ENCODE measurements around the gene FAM53A.
A peak's percentile ranks its signal among the peaks of the same experiment; 100 is the strongest.

Gene FAM53A

GRCh38 chr4:1683736-1684505 is at the start of gene FAM53A:
FAM53A (minus strand) TSS chr4:1684313; CDS start chr4:1668741, 15,572 bp downstream.
- Histone ChIP-seq H3K4me1 (ENCODE audit: control insufficient read depth, insufficient read depth, low read length) (peaks cover 7% of the 10 kb centered on the region), H3K9me3 (ENCODE audit: control insufficient read depth, insufficient read depth, low read length) (no peaks in the 10 kb centered on the region), H3K4me3 (ENCODE audit: low read length) (peak within 1 kb of the TSS; percentile 58), H3K27ac (ENCODE audit: low read length) (no peak within 1 kb of the TSS), H3K36me3 (ENCODE audit: control insufficient read depth, insufficient read depth, low read length) (no peaks in the 10 kb centered on the region), H3K27me3 (ENCODE audit: control insufficient read depth, insufficient read depth, low read length) (peaks cover 8% of the 10 kb centered on the region; the same call in 1 of the 2 replicates)
- DNase-seq (ENCODE audit: low read depth, low spot score): peak; percentile 47
- WGBS (ENCODE audit: insufficient coverage, insufficient read length): no CpG with 5 or more reads among the region's 118 CpGs

- no peaks in the 10 kb centered on the region for H3K27me3 ChIP-seq (ENCODE audit: control insufficient read depth, insufficient read depth, low read length)
- no peak for DNase-seq (ENCODE audit: low read depth, low spot score)
- H3K4me3 ChIP-seq (ENCODE audit: low read length): no peak overlapping the region
- peaks cover 68% of the 10 kb centered on the region for H3K36me3 ChIP-seq (ENCODE audit: control insufficient read depth, insufficient read depth, low read length)
- H3K4me1 ChIP-seq (ENCODE audit: control insufficient read depth, insufficient read depth, low read length): no peaks in the 10 kb centered on the region
- H3K27ac ChIP-seq (ENCODE audit: low read length): no peak overlapping the region
- WGBS (ENCODE audit: insufficient coverage, insufficient read length): no CpG with 5 or more reads among the region's 10 CpGs
- H3K9me3 ChIP-seq (ENCODE audit: control insufficient read depth, insufficient read depth, low read length): peaks cover under 1% of the 10 kb centered on the region; the same call in 1 of the 2 replicates
These were observed 48.8 kb upstream of the FAM53A start for GRCh38 chr4:1732911-1733310.

- Histone ChIP-seq H3K27me3 (ENCODE audit: control insufficient read depth, insufficient read depth, low read length) (no peaks in the 10 kb centered on the region), H3K36me3 (ENCODE audit: control insufficient read depth, insufficient read depth, low read length) (peaks cover 61% of the 10 kb centered on the region), H3K4me1 (ENCODE audit: control insufficient read depth, insufficient read depth, low read length) (no peaks in the 10 kb centered on the region), H3K4me3 (ENCODE audit: low read length) (no peak overlapping the region), H3K9me3 (ENCODE audit: control insufficient read depth, insufficient read depth, low read length) (no peaks in the 10 kb centered on the region), H3K27ac (ENCODE audit: low read length) (no peak overlapping the region)
- no CpG with 5 or more reads among the region's 10 CpGs for WGBS (ENCODE audit: insufficient coverage, insufficient read length)
- DNase-seq (ENCODE audit: low read depth, low spot score): no peak
These were observed 47.1 kb upstream of the FAM53A start for GRCh38 chr4:1731180-1731579.

- H3K9me3 ChIP-seq (ENCODE audit: control insufficient read depth, insufficient read depth, low read length): no peaks in the 10 kb centered on the region
- no CpG with 5 or more reads among the region's 16 CpGs for WGBS (ENCODE audit: insufficient coverage, insufficient read length)
- H3K36me3 ChIP-seq (ENCODE audit: control insufficient read depth, insufficient read depth, low read length): peaks cover 60% of the 10 kb centered on the region
- H3K27ac ChIP-seq (ENCODE audit: low read length): no peak overlapping the region
- H3K4me1 ChIP-seq (ENCODE audit: control insufficient read depth, insufficient read depth, low read length): no peaks in the 10 kb centered on the region
- no peak overlapping the region for H3K4me3 ChIP-seq (ENCODE audit: low read length)
- no peaks in the 10 kb centered on the region for H3K27me3 ChIP-seq (ENCODE audit: control insufficient read depth, insufficient read depth, low read length)
- DNase-seq (ENCODE audit: low read depth, low spot score): no peak
These were observed 46.5 kb upstream of the FAM53A start for GRCh38 chr4:1730532-1731135.

- H3K27me3 ChIP-seq (ENCODE audit: control insufficient read depth, insufficient read depth, low read length): no peaks in the 10 kb centered on the region
- H3K4me1 ChIP-seq (ENCODE audit: control insufficient read depth, insufficient read depth, low read length): no peaks in the 10 kb centered on the region
- DNase-seq (ENCODE audit: low read depth, low spot score): no peak
- no peaks in the 10 kb centered on the region for H3K9me3 ChIP-seq (ENCODE audit: control insufficient read depth, insufficient read depth, low read length)
- H3K4me3 ChIP-seq (ENCODE audit: low read length): no peak overlapping the region
- no peak overlapping the region for H3K27ac ChIP-seq (ENCODE audit: low read length)
- no CpG with 5 or more reads among the region's 31 CpGs for WGBS (ENCODE audit: insufficient coverage, insufficient read length)
- peaks cover 58% of the 10 kb centered on the region for H3K36me3 ChIP-seq (ENCODE audit: control insufficient read depth, insufficient read depth, low read length)
These were observed 44.2 kb upstream of the FAM53A start for GRCh38 chr4:1728061-1728980.

GRCh38 chr4:1727117-1728031 is 43.3 kb upstream of the FAM53A start:
- no peak for DNase-seq (ENCODE audit: low read depth, low spot score)
- no CpG with 5 or more reads among the region's 18 CpGs for WGBS (ENCODE audit: insufficient coverage, insufficient read length)
- peaks cover 3% of the 10 kb centered on the region; the same call in 1 of the 2 replicates for H3K4me1 ChIP-seq (ENCODE audit: control insufficient read depth, insufficient read depth, low read length)
- H3K36me3 ChIP-seq (ENCODE audit: control insufficient read depth, insufficient read depth, low read length): peaks cover 55% of the 10 kb centered on the region
- no peaks in the 10 kb centered on the region for H3K27me3 ChIP-seq (ENCODE audit: control insufficient read depth, insufficient read depth, low read length)
- no peaks in the 10 kb centered on the region for H3K9me3 ChIP-seq (ENCODE audit: control insufficient read depth, insufficient read depth, low read length)
- H3K4me3 ChIP-seq (ENCODE audit: low read length): no peak overlapping the region
- H3K27ac ChIP-seq (ENCODE audit: low read length): no peak overlapping the region

GRCh38 chr4:1726146-1726934 is 42.2 kb upstream of the FAM53A start:
- no peaks in the 10 kb centered on the region for H3K9me3 ChIP-seq (ENCODE audit: control insufficient read depth, insufficient read depth, low read length)
- peaks cover 4% of the 10 kb centered on the region; the same call in 1 of the 2 replicates for H3K4me1 ChIP-seq (ENCODE audit: control insufficient read depth, insufficient read depth, low read length)
- H3K27ac ChIP-seq (ENCODE audit: low read length): no peak overlapping the region
- H3K27me3 ChIP-seq (ENCODE audit: control insufficient read depth, insufficient read depth, low read length): no peaks in the 10 kb centered on the region
- WGBS (ENCODE audit: insufficient coverage, insufficient read length): no CpG with 5 or more reads among the region's 17 CpGs
- peak; percentile 81 for DNase-seq (ENCODE audit: low read depth, low spot score)
- H3K36me3 ChIP-seq (ENCODE audit: control insufficient read depth, insufficient read depth, low read length): peaks cover 48% of the 10 kb centered on the region
- no peak overlapping the region for H3K4me3 ChIP-seq (ENCODE audit: low read length)

- DNase-seq (ENCODE audit: low read depth, low spot score): no peak
- Histone ChIP-seq H3K27me3 (ENCODE audit: control insufficient read depth, insufficient read depth, low read length) (no peaks in the 10 kb centered on the region), H3K27ac (ENCODE audit: low read length) (no peak overlapping the region), H3K36me3 (ENCODE audit: control insufficient read depth, insufficient read depth, low read length) (peaks cover 40% of the 10 kb centered on the region), H3K4me1 (ENCODE audit: control insufficient read depth, insufficient read depth, low read length) (peaks cover 4% of the 10 kb centered on the region; the same call in 1 of the 2 replicates), H3K9me3 (ENCODE audit: control insufficient read depth, insufficient read depth, low read length) (no peaks in the 10 kb centered on the region), H3K4me3 (ENCODE audit: low read length) (no peak overlapping the region)
- no CpG with 5 or more reads among the region's 10 CpGs for WGBS (ENCODE audit: insufficient coverage, insufficient read length)
These were observed 41.4 kb upstream of the FAM53A start for GRCh38 chr4:1725521-1725920.

GRCh38 chr4:1723131-1723801 is 39.2 kb upstream of the FAM53A start:
- no peak for DNase-seq (ENCODE audit: low read depth, low spot score)
- Histone ChIP-seq H3K36me3 (ENCODE audit: control insufficient read depth, insufficient read depth, low read length) (peaks cover 32% of the 10 kb centered on the region), H3K27me3 (ENCODE audit: control insufficient read depth, insufficient read depth, low read length) (no peaks in the 10 kb centered on the region), H3K4me1 (ENCODE audit: control insufficient read depth, insufficient read depth, low read length) (peaks cover 4% of the 10 kb centered on the region; the same call in 1 of the 2 replicates), H3K4me3 (ENCODE audit: low read length) (no peak overlapping the region), H3K27ac (ENCODE audit: low read length) (no peak overlapping the region), H3K9me3 (ENCODE audit: control insufficient read depth, insufficient read depth, low read length) (no peaks in the 10 kb centered on the region)
- whole genome bisulfite sequencing (ENCODE audit: insufficient coverage, insufficient read length): no CpG with 5 or more reads among the region's 12 CpGs

Measured in iPS DF 6.9 (cell line).